Type B pancreatic cell (in vitro differentiated cells): Measurements from ENCODE around the gene KRAS. TPM values are rescaled to one million over a fixed set of nuclear protein-coding genes. Genes with fewer than 3 reads are reported as not detected.
A peak's percentile ranks its signal among the peaks of the same experiment; 100 is the strongest.

Source experiments
- DNase-seq: peaks from one replicate; pipeline ENCODE4 v3.0.0; 2021; ENCODE audit warnings: mixed read lengths; ENCODE audit not compliant: unreplicated experiment; ENCODE audit errors: extremely low spot score
- H3K27ac Mint-ChIP-seq: 2 replicates; pipeline ENCODE4 v1.8.0; 2021; ENCODE audit warnings: mild to moderate bottlenecking, mixed read lengths
- H3K27me3 Mint-ChIP-seq: 2 replicates; pipeline ENCODE4 v1.8.0; 2021; ENCODE audit warnings: mixed read lengths
- H3K36me3 Mint-ChIP-seq: 2 replicates; pipeline ENCODE4 v1.8.0; 2021; ENCODE audit warnings: mixed read lengths
- H3K4me1 Mint-ChIP-seq: one replicate; pipeline ENCODE4 v1.8.0; 2021; ENCODE audit warnings: mixed read lengths; ENCODE audit not compliant: unreplicated experiment
- H3K4me3 Mint-ChIP-seq: 2 replicates; pipeline ENCODE4 v1.8.0; 2021; ENCODE audit warnings: mild to moderate bottlenecking, mixed read lengths
- H3K9me3 Mint-ChIP-seq: 2 replicates; pipeline ENCODE4 v1.8.0; 2021; ENCODE audit warnings: mixed read lengths
- total RNA-seq: library from RNA; stranded (reverse); gene quantifications from 2 replicates; pipeline ENCODE4 v1.2.1, GENCODE V29; 2021; ENCODE audit warnings: low replicate concordance
- TF ChIP-seq, protein P1 (sequence below): fragments of 200-600 bp; sonication (generic); conservative IDR thresholded peaks from 2 replicates; pipeline ENCODE4 v1.5.0; 2021; ENCODE audit warnings: antibody characterized with exemption, mild to moderate bottlenecking

The KRAS gene
- total RNA-seq, 1 donor from 2014 or later, result 37.4 TPM

DNA sequence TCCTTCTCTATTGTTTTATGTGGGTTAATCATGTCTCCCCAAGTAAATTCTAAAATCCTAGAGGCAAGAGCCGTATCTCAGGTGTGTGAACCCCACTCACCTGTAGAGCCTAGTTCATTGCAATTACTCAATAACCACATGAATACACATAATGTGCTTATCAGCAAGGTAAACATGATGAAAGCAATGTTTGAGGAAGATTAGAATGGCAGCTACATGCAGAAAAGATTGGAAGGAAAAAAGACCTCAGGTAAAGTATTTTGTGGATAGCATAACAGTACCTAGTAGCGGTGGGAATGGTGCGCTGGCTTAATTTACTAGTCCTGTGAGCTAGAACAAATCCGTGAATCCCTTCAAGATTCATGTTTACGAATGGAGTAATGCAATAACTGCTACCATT lies 5.3 kb upstream of the KRAS start:
- Mint-ChIP-seq H3K4me3 (no peak overlapping the region), H3K36me3 (peaks cover 6% of the 10 kb centered on the region), H3K4me1 (no peaks in the 10 kb centered on the region), H3K27ac (peak overlapping the region; percentile 11), H3K9me3 (peaks cover 16% of the 10 kb centered on the region), H3K27me3 (no peaks in the 10 kb centered on the region)
- TF ChIP-seq, protein P1, sequence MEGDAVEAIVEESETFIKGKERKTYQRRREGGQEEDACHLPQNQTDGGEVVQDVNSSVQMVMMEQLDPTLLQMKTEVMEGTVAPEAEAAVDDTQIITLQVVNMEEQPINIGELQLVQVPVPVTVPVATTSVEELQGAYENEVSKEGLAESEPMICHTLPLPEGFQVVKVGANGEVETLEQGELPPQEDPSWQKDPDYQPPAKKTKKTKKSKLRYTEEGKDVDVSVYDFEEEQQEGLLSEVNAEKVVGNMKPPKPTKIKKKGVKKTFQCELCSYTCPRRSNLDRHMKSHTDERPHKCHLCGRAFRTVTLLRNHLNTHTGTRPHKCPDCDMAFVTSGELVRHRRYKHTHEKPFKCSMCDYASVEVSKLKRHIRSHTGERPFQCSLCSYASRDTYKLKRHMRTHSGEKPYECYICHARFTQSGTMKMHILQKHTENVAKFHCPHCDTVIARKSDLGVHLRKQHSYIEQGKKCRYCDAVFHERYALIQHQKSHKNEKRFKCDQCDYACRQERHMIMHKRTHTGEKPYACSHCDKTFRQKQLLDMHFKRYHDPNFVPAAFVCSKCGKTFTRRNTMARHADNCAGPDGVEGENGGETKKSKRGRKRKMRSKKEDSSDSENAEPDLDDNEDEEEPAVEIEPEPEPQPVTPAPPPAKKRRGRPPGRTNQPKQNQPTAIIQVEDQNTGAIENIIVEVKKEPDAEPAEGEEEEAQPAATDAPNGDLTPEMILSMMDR, result no peak
- DNase-seq, result no peak

DNA sequence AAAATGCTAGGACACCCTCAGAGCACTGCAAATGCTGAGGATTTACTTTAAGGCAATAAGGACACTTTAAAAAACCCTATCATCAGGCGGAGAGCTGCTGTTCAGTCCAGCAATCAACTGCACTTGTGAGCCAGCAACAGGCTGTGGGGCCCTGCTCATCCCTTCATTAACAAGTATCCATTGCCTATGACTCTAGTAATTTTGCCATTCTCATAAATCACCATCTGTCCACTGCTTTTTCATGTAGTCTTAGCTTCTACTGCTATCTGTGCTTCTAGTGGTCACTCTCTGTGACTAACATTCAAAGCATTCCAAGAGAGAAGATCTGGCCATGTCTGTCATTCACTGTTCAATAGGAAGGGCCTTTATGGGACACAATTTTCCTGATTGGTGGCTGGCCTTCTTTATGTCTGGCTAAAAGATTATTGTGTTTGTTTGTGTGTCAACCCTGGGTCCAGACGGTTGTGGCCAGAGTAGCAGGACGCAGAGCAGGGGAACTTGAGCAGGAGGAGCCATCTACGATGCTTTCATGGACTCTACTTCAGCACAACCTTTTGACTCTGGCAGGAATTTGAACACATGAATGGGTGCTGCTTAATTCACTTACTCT lies 3.6 kb upstream of the KRAS start:
- Mint-ChIP-seq H3K4me3 (no peak overlapping the region), H3K27ac (peak overlapping the region; percentile 26), H3K9me3 (peaks cover 10% of the 10 kb centered on the region), H3K4me1 (peaks cover 5% of the 10 kb centered on the region), H3K27me3 (no peaks in the 10 kb centered on the region), H3K36me3 (peaks cover 11% of the 10 kb centered on the region)
- DNase-seq, result no peak
- TF ChIP-seq, protein P1, result no peak

DNA sequence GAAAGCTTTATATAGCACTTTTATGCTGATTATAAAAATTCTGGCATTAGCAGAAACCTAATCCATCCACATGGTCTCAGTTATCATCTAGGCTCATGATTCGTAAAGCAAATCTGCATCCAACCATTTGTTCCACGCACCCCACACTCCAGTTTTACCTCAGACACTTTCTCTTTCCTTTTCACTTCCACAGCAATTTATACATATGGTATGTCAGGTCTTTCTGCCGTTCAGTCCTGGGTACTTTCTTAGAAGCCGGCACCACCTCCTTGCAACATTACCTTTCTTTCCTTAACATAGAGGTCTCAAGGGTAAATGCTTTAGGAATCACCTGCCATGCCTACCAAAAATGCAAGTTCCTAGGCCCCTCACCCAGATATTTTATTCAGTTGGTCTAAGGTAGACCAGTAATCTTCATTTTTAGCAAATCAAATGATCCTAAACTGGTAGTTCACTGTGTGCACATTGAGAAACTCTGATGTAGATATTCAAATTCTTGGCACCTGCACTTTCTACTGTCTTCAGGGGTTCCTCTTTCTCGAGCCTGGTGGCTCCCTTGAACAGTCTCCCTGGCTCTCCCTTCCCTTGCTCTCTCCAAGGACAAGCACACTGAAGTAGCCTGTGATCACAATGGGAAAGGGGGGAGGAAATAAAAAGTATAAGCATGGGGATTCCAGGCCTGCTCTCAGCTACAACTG lies 2.8 kb upstream of the KRAS start:
- no peak for DNase-seq
- TF ChIP-seq, protein P1, result no peak
- Mint-ChIP-seq H3K36me3 (peaks cover 12% of the 10 kb centered on the region), H3K4me1 (peaks cover 6% of the 10 kb centered on the region), H3K27me3 (no peaks in the 10 kb centered on the region), H3K4me3 (peak overlapping the region; percentile 89), H3K9me3 (peaks cover 10% of the 10 kb centered on the region), H3K27ac (peak overlapping the region; percentile 64)

DNA sequence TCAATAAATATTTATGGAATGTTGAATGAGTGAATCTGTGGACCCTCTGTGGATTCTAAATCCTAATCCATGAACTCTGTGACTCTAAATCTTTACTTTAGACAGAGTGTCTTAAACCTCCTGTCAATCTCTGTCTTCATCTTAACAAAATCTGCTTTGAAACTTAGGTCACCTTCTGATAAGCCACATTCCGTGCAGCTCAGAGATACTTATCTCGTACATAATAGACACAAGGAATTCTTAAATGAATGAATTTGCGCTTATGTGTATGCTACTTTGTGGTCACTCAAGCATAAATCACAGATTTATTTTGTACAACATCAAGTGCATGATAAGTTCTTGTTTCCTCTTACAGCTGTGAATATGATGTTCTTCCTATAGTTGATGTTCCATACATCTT lies 2.2 kb upstream of the KRAS start:
- no peaks in the 10 kb centered on the region for H3K27me3 Mint-ChIP-seq
- TF ChIP-seq, protein P1, result no peak
- H3K4me1 Mint-ChIP-seq, result peaks cover 6% of the 10 kb centered on the region
- H3K9me3 Mint-ChIP-seq, result peaks cover 10% of the 10 kb centered on the region
- peaks cover 15% of the 10 kb centered on the region for H3K36me3 Mint-ChIP-seq
- peak overlapping the region; percentile 89 for H3K4me3 Mint-ChIP-seq
- no peak for DNase-seq
- peak overlapping the region; percentile 64 for H3K27ac Mint-ChIP-seq

DNA sequence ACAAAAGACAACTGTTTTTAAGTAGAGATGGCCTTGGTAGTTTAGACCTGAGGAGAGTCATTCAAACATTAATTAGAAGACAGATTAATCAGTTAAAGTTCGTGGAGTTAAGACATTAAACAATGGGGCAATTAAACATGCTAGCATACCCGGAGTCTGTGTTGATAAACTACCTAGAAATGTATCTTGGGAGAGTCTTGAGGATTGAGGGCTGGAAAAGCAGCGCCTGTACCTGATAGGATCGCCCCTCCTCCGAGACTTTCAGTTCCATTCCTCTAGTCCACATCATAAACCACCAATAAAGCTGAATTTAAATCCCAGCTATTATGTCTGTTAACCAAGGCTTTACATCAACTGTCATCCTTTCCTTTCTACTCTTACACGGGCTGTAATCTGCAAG lies 1.0 kb upstream of the KRAS start:
- Mint-ChIP-seq H3K27me3 (no peaks in the 10 kb centered on the region), H3K9me3 (peaks cover 9% of the 10 kb centered on the region), H3K4me3 (peak overlapping the region; percentile 89), H3K27ac (peak overlapping the region; percentile 64), H3K4me1 (peaks cover 10% of the 10 kb centered on the region), H3K36me3 (peaks cover 18% of the 10 kb centered on the region)
- DNase-seq, result no peak
- TF ChIP-seq, protein P1, result no peak
